Activated gamma-delta T cell (primary cell): ENCODE results near the gene MIF4GD.

Experiments used
- DNase-seq: peaks from one replicate; lab custom pipeline; 2025; lab: John Stamatoyannopoulos, UW

Gene MIF4GD

DNA sequence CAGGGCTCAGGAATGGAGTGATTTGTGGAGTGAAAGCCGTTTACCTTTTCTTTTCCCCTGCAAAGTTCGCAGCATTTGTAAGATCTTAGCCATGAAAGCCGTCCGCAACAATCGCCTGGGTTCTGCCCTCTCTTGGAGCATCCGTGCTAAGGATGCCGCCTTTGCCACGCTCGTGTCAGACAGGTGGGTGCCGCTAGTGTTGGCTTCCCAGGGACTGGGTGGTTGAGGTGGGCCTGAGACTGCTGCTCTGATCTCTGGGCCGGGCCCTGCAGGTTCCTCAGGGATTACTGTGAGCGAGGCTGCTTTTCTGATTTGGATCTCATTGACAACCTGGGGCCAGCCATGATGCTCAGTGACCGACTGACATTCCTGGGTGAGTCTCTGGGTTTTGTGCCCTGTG lies 38.2 kb downstream of the MIF4GD start:
- no peak for DNase-seq

DNA sequence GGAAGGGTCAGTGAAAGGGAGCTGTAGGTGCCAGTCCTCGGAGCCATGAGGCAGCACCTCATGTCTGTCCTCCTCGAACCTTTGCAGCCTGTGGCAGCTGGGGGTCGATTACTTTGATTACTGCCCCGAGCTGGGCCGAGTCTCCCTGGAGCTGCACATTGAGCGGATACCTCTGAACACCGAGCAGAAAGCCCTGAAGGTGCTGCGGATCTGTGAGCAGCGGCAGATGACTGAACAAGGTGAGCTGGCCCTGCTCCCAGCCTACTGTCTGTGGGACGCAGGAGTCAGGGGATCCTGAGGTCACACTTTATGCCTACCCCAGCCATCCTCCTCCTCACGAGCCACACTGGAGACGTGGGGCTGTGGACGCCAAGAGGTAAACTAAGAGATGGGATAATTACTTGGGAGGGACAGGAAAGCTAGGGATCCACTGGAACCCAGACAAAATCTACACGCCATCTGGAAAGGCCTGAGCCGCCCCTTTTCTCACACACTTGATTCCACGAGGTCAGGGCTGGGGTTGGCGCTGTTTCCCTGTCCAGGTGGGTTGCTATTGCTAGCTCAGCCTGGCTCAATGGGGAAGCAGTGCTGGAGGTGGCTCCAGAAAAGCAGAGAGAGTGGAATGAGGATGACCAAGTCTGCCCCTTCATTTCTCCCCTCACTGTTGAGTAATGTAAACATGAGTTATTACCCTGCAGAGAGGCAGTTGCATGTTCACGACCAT lies 39.1 kb downstream of the MIF4GD start:
- no peak for DNase-seq

DNA sequence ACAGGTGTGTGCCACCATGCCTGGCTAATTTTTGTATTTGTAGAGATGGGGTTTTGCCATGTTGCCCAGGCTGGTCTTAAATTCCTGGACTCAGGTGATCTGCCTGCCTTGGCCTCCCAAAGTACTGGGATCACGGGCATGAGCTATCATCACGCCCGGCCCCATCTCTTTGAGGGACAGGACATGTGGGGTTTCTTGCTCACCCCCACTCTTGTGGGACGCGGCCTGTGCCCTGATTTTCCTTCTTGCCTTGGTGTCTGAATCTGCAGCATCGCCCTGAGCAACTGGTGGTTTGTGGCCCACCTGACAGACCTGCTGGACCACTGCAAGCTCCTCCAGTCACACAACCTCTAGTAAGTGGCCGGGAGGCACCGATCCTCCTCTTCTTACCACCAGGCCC lies 40.0 kb downstream of the MIF4GD start:
- DNase-seq: no peak

DNA sequence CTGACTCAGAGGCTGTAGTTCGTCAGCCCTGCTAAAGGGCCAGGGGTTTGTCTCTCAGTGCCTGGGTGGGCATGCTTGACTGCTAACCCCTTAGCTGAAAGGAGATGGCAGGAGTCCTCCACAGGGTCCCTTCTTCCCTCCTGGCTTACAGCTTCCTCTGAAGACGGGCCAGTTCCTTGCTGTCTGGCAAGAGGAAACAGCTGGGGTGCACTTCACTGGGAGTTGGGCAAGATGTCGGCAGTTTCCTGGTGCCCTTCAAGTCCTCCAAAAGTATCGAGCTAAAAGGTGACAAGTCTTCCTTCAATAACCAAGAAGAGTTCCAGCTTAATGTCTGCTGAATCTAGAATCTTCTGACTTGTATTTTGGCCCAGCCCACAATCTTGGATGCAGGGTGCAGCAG lies 42.2 kb downstream of the MIF4GD start:
- no peak for DNase-seq

DNA sequence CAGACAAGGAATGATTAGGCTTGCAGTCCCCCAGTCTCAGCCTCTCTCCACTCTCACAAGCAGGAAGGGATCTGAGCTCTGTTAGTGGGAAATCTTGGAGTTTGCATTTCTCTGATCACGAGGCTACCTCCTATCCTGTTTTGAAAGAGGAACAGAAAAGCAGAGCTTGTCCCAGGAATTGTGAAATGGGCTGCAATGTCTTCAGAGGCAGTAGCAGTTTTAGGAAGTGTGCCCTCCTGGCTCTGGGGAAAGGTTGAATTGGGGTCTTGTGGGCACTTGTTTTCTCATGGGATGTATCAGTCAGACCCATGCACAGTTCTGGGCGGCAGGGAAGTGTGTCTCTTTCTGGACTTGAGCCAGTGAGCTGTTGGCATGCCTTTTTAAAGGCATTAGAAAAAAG lies 42.7 kb downstream of the MIF4GD start:
- DNase-seq: no peak

DNA sequence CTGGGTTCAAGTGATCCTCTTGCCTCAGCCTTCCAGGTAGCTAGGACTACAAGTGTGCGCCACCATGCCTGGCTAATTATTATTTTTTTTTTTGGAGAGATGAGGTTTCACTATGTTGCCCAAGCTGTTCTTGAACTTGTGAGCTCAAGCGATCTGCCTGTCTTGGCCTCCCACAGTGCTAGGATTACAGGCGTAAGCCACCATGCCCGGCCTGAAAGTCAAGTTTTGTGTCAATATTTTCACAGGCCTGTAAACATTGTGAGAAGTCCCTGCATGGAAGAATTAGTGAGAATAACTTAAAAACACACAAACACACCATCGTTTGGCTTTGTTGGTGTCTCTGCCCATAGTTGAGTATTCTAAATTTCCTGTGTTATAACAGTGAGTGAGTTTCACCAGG lies 43.3 kb downstream of the MIF4GD start:
- DNase-seq: no peak

DNA sequence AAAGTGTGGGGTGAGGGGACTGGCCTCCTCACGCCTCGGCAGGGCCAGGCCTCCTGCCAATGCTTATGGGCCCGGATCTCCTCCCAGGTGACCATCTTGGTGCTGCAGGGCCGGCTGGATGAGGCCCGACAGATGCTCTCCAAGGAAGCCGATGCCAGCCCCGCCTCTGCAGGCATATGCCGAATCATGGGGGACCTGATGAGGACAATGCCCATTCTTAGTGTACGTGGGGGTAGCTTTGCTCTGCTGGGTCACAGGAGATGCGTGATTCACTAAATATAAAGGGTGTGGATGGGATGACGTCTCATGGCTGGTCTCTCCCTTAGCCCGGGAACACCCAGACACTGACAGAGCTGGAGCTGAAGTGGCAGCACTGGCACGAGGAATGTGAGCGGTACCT lies 46.0 kb downstream of the MIF4GD start:
- DNase-seq: no peak

DNA sequence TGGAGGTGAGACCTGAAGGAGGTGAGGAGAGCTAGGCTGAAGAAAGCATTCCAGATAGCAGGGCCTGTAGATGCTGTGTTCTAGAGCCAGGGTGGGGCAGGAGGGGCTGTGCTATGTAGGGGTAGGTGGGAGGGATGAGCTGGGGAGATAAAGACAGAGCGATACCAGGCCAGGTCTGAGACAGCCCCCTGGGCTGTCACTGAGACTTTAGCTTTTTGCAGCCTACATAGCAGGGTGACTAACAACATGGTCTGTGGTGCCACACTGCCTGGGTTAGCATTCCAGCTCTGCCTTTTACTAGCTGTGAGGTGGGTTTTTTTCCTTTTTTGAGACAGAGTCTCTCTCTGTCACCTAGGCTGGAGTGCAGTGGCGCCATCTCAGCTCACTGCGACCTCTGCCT lies 51.2 kb downstream of the MIF4GD start:
- no peak for DNase-seq

DNA sequence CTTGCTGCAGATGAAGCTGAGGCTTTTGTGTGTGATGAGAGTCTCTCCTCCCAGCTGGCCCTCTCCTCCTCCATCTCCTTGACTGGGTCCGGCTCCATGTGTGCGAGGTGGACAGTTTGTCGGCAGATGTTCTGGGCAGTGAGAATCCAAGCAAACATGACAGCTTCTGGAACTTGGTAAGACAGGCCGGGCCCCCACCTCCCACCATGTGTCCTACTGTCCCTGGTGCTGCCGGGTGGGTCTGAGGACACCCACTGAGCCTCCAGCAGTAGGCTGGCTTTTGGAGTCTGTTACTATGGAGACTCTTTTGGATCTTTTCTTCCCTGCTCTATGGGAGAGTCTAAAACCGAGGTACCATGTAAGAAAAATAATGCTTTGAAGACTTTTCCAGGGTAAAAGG lies 52.9 kb downstream of the MIF4GD start:
- DNase-seq: no peak
